Measurements from ENCODE around the gene GRIK2. TPM values are rescaled to one million over a fixed set of nuclear protein-coding genes. Genes with fewer than 3 reads are reported as not detected.

GRIK2 gene
- total RNA-seq, 1 experiment from 2014 or later: 6.6 TPM

- no peak for DNase-seq (ENCODE audit: low read depth, low spot score)
- Histone ChIP-seq H3K36me3 (ENCODE audit: control insufficient read depth, insufficient read depth, low read length) (no peaks in the 10 kb centered on the region), H3K9me3 (ENCODE audit: control insufficient read depth, insufficient read depth, low read depth, low read length) (no peaks in the 10 kb centered on the region), H3K4me1 (ENCODE audit: control insufficient read depth, insufficient read depth, low read length) (no peaks in the 10 kb centered on the region), H3K4me3 (ENCODE audit: low read depth in 2 of 2, low read length in 2 of 2) (no peak overlapping the region), H3K27ac (ENCODE audit: low read length) (no peak overlapping the region), H3K27me3 (ENCODE audit: control insufficient read depth, insufficient read depth, low read length) (no peaks in the 10 kb centered on the region)
- no TSS peak for BruUV-seq (replicated peaks)
- in situ Hi-C loops (cut with HindIII; ENCODE audit: low pct_unique_long_range_greater_than_20kb, low sequenced_read_pairs): no loop called here
- ATAC-seq: no peak
- intact Hi-C loops (cut with micrococcal nuclease; ENCODE audit: unreplicated experiment): no loop called here
- POLR2A ChIA-PET: no interaction called here
- TF ChIP-seq REST (IDR thresholded peaks at IDR 0.05; ENCODE audit: insufficient read depth in 1 of 2, low read depth in 2 of 2, low read length in 1 of 2) (no peak), CTCF (IDR thresholded peaks at IDR 0.05) (no peak), POLR2AphosphoS5 (IDR thresholded peaks at IDR 0.05; ENCODE audit: low read depth, low read length) (no peak), SIN3A (IDR thresholded peaks at IDR 0.05; ENCODE audit: borderline replicate concordance, insufficient read depth, low read depth, low read length) (no peak), TCF7L2 (IDR thresholded peaks at IDR 0.05; ENCODE audit: low read depth, low read length) (no peak)
- CTCF ChIA-PET: no interaction called here
Observed at GRCh38 chr6:101765281-101765680, 371.8 kb downstream of the GRIK2 start.

- ChIA-PET CTCF (no interaction called here), POLR2A (no interaction called here)
- Histone ChIP-seq H3K27ac (ENCODE audit: low read length) (no peak overlapping the region), H3K4me1 (ENCODE audit: control insufficient read depth, insufficient read depth, low read length) (no peaks in the 10 kb centered on the region), H3K4me3 (ENCODE audit: low read depth in 2 of 2, low read length in 2 of 2) (no peak overlapping the region), H3K27me3 (ENCODE audit: control insufficient read depth, insufficient read depth, low read length) (no peaks in the 10 kb centered on the region), H3K36me3 (ENCODE audit: control insufficient read depth, insufficient read depth, low read length) (no peaks in the 10 kb centered on the region), H3K9me3 (ENCODE audit: control insufficient read depth, insufficient read depth, low read depth, low read length) (no peaks in the 10 kb centered on the region)
- intact Hi-C loops (cut with micrococcal nuclease; ENCODE audit: unreplicated experiment) (no loop called here), in situ Hi-C loops (cut with HindIII; ENCODE audit: low pct_unique_long_range_greater_than_20kb, low sequenced_read_pairs) (no loop called here)
- ATAC-seq: no peak
- no peak for DNase-seq (ENCODE audit: low read depth, low spot score)
- TF ChIP-seq CTCF (IDR thresholded peaks at IDR 0.05) (no peak), SIN3A (IDR thresholded peaks at IDR 0.05; ENCODE audit: borderline replicate concordance, insufficient read depth, low read depth, low read length) (no peak), TCF7L2 (IDR thresholded peaks at IDR 0.05; ENCODE audit: low read depth, low read length) (no peak), REST (IDR thresholded peaks at IDR 0.05; ENCODE audit: insufficient read depth in 1 of 2, low read depth in 2 of 2, low read length in 1 of 2) (no peak), POLR2AphosphoS5 (IDR thresholded peaks at IDR 0.05; ENCODE audit: low read depth, low read length) (no peak)
- no TSS peak for BruUV-seq (replicated peaks)
Observed at GRCh38 chr6:101770116-101770515, 376.6 kb downstream of the GRIK2 start.
